Pons (tissue), 1 donor: ENCODE results near the gene RAMP1.
"Not testable (repeated sequence)": the region's sequence is repeated elsewhere in the genome, so short reads cannot be mapped to it uniquely, and the experiment has no call there.

Experiments
- DNase-seq: peaks from one replicate; pipeline ENCODE4 v3.0.0-alpha.2; 2016; ENCODE audit warnings: low spot score

The RAMP1 gene

DNA sequence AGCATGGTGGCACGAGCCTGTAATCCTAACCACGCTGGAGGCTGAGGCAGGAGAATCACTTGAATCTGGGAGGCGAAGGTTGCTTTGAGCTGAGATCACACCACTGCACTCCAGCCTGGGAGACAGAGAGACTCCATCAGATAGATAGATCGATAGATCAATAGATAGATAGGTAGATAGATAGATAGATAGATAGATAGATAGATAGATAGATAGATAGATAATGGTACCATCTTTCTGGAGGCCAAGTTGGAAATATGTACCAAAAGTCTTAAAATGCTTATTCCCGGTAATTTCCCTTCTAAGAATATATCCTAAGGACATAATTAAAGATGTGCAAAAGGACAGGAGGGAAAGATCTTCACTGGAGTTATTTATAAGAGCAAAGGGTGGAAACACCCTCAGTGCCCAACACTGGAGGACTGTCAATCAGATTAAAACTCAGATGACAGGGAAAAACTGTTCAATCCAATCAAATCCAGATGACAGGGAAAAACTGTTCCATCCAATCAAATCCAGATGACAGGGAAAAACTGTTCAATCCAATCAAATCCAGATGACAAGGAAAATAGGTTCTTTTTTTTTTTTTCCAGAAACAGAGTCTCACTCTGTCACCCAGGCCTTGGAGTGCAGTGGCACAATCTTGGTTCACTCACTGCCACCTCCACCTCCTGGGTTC, 58.4 kb downstream of the RAMP1 start:
- DNase-seq: no peak

DNA sequence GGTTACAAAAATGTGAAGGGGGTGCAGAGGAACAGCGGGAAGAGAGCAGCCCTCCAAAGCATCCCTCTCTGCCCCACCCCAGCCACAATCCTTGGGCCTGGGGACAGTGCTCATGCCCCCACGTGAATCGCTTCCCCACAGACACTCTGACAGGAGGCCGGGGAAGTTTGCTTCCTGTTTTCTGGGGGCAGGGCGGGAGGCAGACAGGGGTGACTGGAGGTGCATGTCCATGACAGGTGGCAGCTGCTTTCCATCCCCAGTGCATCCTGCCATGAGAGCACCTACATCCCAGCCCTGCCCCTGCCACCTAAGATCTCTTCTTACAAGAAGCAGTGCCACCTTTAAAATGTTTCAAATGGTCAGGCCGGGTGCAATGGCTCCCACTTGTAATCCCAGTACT, 60.2 kb downstream of the RAMP1 start:
- DNase-seq: no peak

DNA sequence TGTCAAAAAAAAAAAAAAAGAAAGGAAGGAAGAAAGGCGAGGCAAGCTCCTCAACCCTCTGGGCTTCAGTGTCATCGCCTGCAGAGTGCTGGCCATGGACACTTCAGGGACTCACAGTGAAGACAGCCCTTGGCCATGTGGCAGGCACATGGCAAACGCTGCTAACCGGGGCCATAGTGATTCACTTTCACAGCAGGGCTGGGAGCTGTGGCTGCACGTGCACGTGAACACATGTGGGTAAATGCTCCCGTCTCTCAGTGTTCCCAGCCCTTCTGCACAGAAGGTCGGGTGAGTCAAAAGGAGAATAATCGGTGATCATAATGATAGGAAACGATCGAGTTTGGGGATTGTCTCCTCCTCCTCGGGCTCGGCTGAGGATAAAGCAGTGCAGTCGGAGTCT, 61.2 kb downstream of the RAMP1 start:
- DNase-seq: no peak

DNA sequence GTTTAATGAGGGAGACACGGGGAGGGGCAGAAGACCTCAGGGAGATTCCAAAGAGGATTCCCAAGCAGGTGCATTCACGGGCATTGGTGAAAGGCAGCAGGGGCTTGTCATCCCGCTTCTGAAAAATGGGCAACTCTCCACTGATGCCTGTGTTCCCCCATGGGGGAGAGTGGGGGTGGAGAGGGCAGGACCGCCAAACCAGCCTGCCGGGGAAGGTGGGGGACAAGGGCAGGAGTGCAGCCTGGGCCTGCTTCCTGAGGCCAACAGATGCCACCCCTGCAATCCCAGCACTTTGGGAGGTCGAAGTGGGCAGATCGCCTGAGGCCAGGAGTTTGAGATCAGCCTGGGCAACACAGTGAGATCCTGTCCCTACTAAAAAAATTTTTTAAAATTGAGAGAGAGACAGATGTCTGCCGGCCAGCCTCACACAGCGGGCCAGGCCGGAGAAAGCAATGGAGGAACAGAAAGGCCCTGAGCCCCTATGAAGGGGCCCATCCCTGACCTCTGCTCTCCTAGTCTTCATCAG, 62.6 kb downstream of the RAMP1 start:
- DNase-seq: no peak

DNA sequence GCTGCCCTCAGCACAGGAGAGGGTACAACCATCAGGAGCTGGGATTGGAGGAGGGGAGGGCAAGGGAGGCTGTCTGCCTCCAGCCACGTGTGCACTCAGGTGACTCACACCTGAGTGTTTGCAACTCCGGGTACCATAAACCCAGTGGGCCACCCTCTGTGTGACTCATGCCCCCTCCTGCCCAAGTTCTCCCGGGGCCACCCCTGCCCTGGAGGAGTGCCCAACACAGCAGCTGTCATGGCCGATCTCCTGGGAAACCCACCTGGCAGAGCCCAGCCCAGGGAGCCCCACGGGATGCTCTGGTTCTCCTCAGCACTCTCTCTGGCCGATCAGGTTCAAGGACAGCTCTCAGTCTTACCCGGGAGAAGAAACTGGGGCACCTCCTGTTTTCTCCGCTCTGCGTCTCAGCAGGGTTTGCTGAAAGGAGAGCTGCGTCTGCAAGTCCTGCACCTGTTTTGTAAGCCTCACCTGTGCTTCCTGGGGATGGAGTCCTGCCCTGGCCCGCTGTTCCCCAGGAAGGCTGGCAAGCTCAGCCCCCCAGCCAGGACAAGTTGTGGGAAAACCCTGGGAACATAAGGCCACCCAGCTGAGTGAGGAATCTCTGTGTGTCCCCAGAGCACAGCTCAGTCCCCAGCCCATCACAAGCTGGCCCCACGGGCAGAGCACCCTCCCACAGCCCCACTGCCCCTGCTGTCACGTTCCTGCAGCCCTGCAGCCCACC, 63.4 kb downstream of the RAMP1 start:
- DNase-seq: no peak

DNA sequence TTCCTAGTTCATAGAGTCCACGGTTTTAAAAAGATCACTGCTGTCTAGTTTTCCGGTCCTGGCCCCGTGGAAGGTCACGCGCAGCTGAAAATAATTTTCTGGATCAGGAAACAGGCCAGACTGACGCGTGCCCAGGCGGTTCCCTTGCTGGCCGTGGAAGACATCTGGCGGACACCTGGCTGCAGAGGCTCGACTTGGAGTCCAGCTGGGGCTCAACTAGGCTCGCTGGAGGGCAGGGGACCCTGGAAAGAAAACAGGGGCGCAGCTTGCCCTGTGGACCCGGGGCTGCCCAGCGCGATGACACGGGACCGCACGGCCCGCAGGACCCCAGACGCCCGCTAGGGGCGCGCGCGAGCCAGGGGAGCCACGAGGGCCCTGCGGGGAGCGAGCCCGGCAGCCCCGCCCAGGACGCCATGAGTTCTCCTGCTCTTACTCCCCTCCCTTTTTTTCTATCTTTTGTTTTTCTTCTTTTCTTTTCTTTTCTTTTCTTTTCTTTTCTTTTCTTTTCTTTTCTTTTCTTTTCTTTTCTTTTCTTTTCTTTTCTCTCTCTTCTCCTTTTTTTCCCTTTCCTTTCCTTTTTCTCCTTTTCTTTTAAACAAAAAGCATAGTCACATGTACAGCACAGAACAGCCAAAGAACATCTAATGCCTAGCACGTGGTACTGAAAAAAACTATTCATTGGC, 64.2 kb downstream of the RAMP1 start:
- DNase-seq: no peak

DNA sequence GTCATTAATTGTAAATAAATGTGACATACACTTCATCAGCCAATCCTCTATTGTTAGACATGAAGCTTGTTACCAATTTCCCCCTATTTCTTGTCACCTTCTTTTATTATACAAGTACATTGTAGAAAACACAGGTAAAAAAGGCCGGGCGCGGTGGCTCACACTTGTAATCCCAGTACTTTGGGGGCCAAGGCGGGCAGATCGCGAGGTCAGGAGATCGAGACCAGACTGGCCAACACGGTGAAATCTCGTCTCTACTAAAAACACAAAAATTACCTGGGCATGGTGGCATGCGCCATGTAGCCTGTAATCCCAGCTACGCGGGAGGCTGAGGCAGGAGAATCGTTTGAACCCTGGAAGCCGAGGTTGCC, 64.7 kb downstream of the RAMP1 start:
- DNase-seq: no peak

DNA sequence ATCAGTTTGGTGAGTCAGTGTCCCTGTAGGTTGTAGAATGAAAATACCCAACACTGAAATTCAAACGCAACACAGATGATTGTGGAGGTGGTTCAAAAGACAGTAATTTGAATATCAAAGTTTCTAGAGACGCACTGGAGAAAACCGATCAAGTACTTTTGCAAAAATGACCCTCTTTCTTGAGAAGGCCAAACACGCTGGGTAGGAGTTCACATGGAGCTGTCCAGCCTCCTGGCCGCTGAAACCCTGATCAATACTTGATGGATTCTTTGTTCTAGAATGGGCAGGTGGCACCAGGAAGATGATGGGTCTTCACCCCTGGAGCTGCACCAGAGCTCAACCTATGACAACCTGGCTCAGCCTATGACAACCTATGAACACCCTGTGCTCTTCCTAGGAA, 67.7 kb downstream of the RAMP1 start:
- no peak for DNase-seq

DNA sequence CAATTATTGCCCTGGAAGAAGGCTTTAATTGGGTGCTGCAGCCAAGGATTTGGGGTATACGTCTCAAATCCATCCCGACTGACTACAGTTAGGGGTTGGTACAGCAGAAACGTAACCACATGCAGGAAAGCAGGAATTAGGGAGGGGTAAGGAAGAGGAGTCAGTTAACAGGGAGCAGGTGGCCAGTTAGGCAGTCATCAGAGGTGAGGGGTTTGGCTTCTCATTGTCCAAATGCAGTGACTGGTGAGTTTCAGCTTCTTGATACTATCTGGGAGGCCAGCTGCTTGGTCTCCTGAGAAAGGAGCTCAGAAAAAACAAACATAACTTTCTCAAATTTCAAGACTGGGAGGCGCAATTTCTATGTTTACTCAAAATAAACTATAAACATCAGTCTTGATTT, 68.6 kb downstream of the RAMP1 start:
- no peak for DNase-seq

DNA sequence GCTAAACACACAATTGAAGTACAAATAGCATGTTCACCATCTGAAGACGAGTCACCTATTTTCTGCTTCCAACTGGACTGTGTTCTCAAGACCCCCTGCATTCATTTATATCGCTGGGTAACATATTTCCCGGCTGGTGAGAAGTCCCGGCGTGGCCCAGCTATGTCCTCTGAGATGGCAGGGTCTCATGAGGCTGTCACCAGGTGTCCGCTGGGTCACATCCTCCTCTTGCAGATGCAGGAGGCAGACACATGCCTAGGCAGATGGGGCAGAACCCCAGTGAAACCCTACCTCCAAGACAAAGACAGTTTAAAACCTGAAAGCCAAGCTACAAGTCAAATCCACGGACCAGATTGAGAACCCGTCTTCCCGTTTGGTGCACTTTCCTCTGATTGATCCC, 70.6 kb downstream of the RAMP1 start:
- DNase-seq: no peak

DNA sequence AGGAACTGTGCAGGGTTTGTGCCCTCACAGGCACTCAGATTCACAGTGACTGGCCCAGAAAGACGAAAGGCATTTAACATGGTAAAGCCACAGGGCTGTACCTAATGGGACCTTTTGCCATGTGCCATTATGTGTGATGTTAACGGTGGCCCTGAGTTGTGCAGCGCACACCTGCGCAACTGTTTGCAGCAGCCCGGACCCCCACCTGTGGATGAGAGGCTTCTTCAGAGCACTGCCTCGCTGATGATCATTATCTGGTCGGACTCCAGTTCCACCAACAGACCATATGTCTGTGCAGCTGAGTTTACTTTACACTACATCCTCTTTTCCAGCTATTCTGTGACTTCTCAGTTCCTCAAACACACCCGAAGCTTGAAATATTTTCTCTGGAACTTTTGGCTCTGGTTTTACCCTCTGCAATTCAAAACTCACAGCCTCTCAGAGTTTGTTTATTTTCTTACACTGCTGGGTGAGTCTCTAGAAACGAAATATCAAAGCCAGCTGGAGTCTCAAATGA, 71.8 kb downstream of the RAMP1 start:
- peak; percentile 74 for DNase-seq

DNA sequence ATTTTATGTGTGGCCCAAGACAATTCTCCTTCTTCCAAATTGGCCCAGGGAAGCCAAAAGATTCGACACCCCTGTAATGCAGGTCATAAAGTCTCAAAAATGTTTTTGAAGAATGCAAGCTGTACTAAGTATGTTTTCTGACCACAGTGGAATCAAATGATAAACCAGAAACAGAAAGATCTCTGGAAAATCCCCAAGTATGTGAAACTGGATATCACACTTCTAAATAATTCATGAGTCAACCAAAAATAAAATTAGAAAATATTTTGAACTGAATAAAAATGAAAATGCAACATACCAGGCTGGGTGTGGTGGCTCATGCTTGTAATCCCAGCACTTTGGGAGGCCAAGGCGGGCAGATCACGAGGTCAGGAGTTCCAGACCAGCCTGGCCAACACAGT, 73.3 kb downstream of the RAMP1 start:
- DNase-seq: no peak

DNA sequence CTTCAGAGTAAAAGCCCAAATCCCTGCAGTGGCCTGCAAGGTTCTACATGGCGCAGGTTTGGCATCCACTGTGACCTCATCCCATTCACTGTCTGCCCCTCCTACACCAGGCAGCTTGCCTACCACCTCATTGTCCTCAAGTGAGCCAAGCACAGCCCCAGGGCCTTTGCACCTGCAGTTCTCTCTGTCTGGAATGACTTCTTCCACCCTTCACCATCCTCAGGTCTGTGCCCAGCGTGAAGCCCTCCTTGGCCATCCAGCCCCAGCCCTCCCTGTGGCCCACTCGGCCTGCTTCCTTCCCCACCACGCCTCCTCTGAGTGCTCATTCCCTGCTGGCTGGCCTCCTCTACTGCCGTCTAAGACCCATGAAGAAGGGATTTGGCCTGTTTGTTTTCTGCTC, 74.8 kb downstream of the RAMP1 start:
- DNase-seq: no peak

DNA sequence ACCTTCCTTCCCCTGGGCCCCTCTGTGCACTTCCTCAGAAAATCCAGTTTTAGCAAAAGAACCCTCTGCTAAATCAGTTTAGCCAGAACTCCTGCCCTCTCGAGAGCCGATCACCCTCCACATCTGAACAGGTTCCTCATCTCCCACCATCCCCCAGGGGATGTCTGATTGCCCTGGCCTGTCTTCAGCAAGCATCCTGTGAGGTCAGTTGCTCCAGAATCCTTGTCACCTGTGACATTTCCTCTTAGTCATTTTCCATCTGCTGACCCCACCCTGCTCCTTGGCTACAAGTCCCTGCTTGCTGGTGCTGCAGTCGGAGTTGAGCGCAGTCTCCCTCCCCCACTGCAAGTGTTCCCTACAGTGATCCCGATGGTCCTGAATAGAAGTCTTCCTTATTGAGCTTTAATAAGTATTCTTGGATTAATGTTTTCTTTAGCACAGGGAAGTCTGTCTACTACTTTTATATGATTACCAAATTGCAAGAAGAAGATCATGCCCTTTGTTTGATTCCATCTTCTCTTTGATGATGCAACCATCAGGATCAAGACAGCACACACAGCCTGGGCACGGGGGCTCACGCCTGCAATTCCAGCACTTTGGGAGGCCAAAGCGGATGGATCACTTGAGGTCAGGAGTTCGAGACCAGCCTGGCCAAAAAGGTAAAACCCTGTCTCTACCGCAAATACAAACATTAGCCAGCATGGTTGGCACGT, 76.5 kb downstream of the RAMP1 start:
- no peak for DNase-seq

DNA sequence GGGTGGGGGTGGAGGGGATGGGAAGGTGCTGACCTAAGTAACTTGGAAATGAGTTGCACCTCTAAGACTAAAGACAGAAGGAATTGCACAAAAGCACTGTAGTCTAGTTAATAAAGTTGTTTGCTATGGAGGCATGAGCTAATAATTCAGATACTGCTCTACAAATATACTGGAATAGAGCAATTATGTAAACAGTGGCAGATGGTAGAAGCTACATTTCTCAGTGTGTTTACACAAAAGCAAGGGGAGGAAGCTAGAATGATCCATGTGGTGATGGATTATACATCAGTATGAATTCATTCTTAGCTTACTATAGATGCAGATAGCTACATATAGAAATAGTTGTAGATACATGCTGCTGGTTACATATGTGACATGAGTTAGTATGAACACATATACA, 79.8 kb downstream of the RAMP1 start:
- no peak for DNase-seq

DNA sequence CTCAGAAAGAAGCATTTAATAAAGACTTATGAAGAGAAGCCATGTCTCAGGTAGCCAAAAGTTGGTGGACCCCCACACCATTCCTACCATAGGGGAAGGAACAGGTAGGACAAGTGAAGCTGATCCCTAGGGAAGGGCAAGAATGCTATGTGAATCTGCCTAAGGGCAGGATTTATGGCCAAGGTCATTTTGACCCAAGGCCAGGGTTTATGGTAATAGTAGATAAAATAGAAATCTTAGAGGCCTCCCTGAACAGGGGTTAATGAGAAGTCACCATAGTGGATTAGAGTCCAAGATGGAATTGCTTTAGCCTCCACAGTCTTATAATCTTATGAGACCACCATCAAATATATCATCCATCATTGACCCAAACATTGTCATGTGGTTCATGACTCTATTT, 81.4 kb downstream of the RAMP1 start:
- DNase-seq: no peak

DNA sequence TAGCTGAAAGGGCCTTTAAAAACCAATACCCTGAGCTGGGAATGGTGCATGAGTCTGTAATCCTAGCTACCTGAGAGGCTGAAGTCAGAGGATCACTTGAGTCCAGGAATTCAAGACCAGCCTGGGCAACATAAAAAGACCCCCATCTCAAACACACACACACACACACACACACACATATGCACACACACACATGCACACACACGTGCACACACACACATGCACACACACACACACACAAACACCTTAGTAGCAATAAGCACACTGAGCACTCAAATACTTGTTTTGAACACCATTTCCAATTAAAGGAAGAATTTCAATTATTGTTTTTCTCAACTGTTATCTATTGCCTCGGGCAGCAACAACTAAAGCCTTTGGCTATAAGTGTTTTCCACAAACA, 81.8 kb downstream of the RAMP1 start:
- no peak for DNase-seq

DNA sequence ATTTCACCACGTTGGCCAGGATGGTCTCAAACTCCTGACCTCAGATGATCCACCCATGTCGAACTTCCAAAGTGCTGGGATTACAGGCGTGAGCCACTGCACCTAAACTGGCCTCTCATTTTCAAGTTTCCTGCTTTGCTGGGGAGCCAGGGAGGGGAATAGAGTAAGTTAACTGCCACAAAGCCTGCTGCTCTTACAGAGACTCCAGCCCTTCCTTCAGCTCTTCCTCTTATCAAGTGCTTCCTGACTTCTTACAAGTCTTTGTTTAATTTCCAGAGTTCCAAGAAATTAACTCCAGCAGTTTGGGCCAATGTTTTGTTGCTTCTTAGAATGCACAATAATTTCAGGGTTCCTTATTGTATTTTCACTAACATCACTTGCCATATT, 83.1 kb downstream of the RAMP1 start:
- no peak for DNase-seq

DNA sequence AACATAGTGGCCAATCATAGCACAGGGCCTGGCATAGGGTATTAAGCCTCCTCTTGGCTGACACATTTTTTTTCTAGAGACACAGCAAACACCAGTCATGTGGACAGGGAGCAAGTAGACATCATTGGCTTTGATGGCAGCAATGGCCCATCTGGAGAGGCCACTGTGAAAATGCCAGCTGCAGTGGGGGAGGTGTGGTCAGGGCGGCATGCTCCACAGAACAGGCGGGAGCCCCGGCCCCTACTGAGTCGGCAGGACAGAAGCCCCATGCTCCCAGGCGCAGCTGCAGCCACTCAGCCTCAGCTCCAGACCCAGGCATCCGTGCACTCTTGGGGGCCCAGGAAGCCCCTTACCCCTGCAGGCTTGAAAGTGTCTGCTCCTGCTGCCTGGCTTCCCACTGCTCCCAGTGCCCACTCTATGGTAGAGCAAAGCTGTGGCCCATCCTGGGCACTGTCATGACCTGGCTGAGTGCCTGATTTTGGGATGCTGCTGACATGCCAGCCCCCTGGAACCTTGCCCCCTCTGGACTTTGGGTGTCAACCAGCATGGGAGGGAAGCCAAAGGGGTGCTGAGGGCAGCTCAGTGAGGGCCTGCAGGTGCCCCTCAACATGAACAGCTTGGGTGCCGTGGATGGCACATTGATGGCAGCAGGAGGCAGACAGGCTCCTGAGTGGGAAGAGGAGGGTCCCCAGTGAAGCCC, 84.1 kb downstream of the RAMP1 start:
- no peak for DNase-seq

DNA sequence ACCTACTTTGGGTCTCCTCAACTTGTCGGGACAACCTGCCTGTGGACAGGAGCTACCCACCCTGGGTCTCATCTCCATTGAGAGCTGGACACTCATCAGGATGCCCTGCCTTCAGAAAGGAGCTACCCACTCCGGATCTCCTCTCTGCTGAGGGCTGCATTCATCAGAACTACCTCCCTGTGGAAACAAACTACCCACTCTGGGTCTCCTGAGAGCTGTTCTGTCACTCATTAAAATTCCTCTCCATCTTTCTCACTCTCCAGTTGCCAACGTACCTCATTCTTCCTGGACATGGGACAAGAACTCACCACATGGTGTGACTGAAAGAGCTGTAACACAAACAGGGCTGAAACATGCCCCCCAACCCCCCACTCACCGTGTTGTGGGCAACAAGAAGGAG, 84.9 kb downstream of the RAMP1 start:
- DNase-seq: no peak

DNA sequence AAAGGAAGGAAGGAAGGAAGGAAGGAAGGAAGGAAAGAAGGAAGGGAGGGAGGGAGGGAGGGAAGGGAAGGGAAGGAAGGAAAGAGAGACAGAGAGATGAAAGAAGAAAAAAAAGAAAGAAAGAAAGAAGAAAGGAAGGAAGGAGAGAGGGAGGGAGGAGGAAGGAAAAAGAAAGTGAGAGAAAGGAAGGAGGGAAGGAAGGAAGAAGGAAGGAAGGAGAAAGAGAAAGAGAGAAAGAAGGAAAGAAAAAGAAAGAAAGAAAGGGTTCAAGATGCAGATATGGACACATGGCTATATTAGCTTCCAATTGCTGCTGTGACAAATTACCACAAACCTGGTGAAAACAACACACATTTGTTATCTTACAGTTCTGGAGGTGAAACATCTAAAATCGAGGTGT, 87.0 kb downstream of the RAMP1 start:
- DNase-seq: no peak

DNA sequence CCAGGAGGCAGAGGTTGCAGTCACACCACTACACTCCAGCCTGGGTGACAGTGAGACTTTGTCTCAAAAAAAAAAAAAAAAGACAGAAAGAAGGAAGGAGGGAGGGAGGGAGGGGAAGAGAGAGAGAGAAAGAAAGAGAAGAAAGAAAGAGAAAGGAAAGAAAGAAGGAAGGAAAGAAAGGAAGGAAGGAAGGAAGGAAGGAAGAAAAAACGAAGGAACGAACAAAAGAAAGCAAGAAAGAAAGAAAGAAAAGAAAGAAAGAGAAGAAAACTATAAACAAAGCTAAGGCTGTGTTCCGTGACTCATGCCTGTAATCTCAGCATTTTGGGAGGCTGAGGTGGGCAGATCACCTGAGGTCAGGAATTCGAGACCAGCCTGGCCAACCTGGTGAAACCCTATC, 91.9 kb downstream of the RAMP1 start:
- not testable (repeated sequence) for DNase-seq
